ENCODE results near the gene CHCHD3. TPM values are rescaled to one million over a fixed set of nuclear protein-coding genes. Genes with fewer than 3 reads are reported as not detected.

The CHCHD3 gene
- total RNA-seq, 2 donors from 2014 or later, result 36.1 to 43.0 TPM

DNA sequence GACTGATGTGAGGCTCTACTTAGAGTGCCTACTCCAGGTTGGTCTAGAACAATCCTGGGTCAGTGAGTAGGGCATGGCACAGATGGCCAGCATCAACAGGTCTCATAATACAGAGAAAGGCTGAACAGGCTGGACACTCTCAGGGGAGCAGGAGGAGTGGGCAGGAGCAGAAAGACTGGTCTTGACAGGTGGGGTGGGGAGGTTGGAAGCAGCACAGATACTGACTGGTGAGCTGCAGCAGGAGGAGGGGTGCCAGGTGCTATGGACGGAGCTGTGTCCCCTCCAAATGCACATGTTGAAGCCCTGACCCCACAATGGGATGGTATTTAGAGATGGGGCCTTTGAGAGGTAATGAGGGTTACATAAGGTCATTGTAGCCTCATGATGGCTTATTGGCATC is 315.2 kb downstream of the CHCHD3 start:
- H3K27ac ChIP-seq, result no peak overlapping the region
- TF ChIP-seq, protein P1, sequence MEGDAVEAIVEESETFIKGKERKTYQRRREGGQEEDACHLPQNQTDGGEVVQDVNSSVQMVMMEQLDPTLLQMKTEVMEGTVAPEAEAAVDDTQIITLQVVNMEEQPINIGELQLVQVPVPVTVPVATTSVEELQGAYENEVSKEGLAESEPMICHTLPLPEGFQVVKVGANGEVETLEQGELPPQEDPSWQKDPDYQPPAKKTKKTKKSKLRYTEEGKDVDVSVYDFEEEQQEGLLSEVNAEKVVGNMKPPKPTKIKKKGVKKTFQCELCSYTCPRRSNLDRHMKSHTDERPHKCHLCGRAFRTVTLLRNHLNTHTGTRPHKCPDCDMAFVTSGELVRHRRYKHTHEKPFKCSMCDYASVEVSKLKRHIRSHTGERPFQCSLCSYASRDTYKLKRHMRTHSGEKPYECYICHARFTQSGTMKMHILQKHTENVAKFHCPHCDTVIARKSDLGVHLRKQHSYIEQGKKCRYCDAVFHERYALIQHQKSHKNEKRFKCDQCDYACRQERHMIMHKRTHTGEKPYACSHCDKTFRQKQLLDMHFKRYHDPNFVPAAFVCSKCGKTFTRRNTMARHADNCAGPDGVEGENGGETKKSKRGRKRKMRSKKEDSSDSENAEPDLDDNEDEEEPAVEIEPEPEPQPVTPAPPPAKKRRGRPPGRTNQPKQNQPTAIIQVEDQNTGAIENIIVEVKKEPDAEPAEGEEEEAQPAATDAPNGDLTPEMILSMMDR (IDR thresholded peaks at IDR 0.05), result no peak
- ATAC-seq (ENCODE audit: insufficient number of reproducible peaks, low FRiP score, low read depth) (no peak), DNase-seq (ENCODE audit: low spot score) (no peak)
- no peaks in the 10 kb centered on the region for H3K4me1 ChIP-seq (ENCODE audit: control insufficient read depth in 1 of 2, low read depth in 2 of 2)
- peaks cover 9% of the 10 kb centered on the region for H3K9me3 ChIP-seq
- H3K27me3 ChIP-seq (replicated peaks; ENCODE audit: insufficient read depth), result no peaks in the 10 kb centered on the region
- no peaks in the 10 kb centered on the region for H3K36me3 ChIP-seq
- no peak overlapping the region for H3K4me3 ChIP-seq

DNA sequence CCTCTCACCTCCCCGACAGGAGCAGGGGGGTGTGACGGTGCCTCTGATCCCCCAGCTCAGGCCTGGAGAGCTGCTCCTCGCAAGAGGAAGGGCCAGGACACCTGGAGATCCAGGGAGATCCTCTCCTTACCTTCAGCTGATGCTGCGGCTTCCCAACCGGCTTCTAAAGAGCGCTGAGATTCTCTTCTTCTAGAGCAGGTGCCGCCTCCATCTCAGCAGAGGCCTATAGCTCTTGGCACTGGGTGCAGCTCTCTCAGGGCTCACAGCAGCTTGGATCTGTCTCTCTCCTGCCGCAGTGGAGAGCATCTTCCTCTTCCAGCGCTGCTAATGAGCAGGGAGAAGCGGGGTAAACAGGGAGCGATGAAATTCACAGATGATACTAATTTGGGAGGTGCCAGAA is 316.0 kb downstream of the CHCHD3 start:
- Histone ChIP-seq H3K4me3 (no peak overlapping the region), H3K27me3 (replicated peaks; ENCODE audit: insufficient read depth) (no peaks in the 10 kb centered on the region), H3K4me1 (ENCODE audit: control insufficient read depth in 1 of 2, low read depth in 2 of 2) (no peaks in the 10 kb centered on the region), H3K27ac (no peak overlapping the region), H3K9me3 (peaks cover 9% of the 10 kb centered on the region), H3K36me3 (no peaks in the 10 kb centered on the region)
- ATAC-seq (ENCODE audit: insufficient number of reproducible peaks, low FRiP score, low read depth) (no peak), DNase-seq (ENCODE audit: low spot score) (no peak)
- TF ChIP-seq, protein P1 (IDR thresholded peaks at IDR 0.05), result no peak

DNA sequence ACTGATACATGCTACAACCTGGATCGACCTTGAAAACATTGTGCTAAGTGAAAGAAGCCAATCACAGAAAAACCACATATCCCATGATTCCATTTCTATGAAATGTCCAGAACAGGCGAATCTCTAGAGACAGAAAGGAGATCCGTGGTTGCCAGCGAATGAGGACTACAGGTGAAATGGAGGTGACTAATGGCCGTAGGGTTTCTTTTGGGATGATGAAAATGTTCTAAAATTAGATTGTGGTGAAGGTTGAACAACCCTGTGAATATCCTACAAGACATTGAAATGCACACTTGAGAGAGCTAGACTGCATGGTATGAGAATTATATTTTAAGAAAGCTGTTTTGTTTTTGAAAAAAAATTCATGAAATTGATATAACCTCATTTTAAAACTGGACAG is 317.1 kb downstream of the CHCHD3 start:
- TF ChIP-seq, protein P1 (IDR thresholded peaks at IDR 0.05), result no peak
- ATAC-seq (ENCODE audit: insufficient number of reproducible peaks, low FRiP score, low read depth) (no peak), DNase-seq (ENCODE audit: low spot score) (no peak)
- Histone ChIP-seq H3K27ac (no peak overlapping the region), H3K9me3 (peaks cover 9% of the 10 kb centered on the region), H3K4me3 (no peak overlapping the region), H3K27me3 (replicated peaks; ENCODE audit: insufficient read depth) (no peaks in the 10 kb centered on the region), H3K4me1 (ENCODE audit: control insufficient read depth in 1 of 2, low read depth in 2 of 2) (no peaks in the 10 kb centered on the region), H3K36me3 (no peaks in the 10 kb centered on the region)

DNA sequence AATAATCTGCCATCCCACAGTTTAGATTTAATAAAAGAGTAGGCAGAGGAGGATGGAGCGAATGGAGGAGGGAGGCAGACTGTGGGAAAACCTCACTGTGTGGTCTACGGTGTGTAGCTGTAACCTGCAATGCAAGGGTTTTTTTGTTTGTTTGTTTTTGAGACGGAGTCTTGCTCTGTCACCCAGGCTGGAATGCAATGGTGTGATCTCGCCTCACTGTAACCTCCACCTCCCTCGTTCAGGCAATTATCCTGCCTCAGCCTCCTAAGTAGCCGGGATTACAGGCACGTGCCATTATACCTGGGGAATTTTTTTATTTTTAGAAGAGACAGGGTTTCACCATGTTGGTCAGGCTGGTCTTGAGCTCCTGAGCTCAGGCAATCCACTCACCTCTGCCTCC is 321.0 kb downstream of the CHCHD3 start:
- no peak for ATAC-seq (ENCODE audit: insufficient number of reproducible peaks, low FRiP score, low read depth)

DNA sequence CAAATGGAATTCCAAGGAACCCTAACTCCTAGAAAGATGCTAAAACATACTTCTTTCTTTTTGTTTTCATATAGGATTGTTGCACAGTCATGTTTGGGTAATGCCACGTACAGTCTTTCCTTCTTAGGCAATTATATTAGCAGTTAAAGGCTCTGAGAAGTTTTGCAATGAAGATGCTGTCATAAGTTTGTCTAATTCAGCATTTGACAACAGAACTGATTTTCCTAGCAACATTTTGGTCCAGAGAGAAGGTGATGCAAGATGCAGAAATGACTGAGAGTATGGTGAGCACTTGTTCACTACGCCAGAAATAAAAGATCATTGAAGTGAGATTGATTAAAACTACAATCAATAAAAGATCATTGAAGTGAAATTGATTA is 321.7 kb downstream of the CHCHD3 start:
- H3K4me3 ChIP-seq, result no peak overlapping the region
- no peak overlapping the region for H3K27ac ChIP-seq
- H3K4me1 ChIP-seq (ENCODE audit: control insufficient read depth in 1 of 2, low read depth in 2 of 2), result no peaks in the 10 kb centered on the region
- H3K36me3 ChIP-seq, result no peaks in the 10 kb centered on the region
- DNase-seq (ENCODE audit: low spot score) (no peak), ATAC-seq (ENCODE audit: insufficient number of reproducible peaks, low FRiP score, low read depth) (no peak)
- TF ChIP-seq, protein P1 (IDR thresholded peaks at IDR 0.05), result no peak
- no peaks in the 10 kb centered on the region for H3K27me3 ChIP-seq (replicated peaks; ENCODE audit: insufficient read depth)
- no peaks in the 10 kb centered on the region for H3K9me3 ChIP-seq

More for the DNA sequence above, 321.0 kb downstream of the CHCHD3 start:
- no peaks in the 10 kb centered on the region for H3K9me3 ChIP-seq
- H3K27me3 ChIP-seq (replicated peaks; ENCODE audit: insufficient read depth), result no peaks in the 10 kb centered on the region
- no peaks in the 10 kb centered on the region for H3K4me1 ChIP-seq (ENCODE audit: control insufficient read depth in 1 of 2, low read depth in 2 of 2)
- no peak overlapping the region for H3K27ac ChIP-seq
- H3K36me3 ChIP-seq, result no peaks in the 10 kb centered on the region
- TF ChIP-seq, protein P1 (IDR thresholded peaks at IDR 0.05), result no peak
- H3K4me3 ChIP-seq, result no peak overlapping the region
- no peak for DNase-seq (ENCODE audit: low spot score)

Measured in thoracic aorta (tissue), 2 donors.